Renal cortical epithelial cell (primary cell): ENCODE measurements around the gene ZDHHC11B. TPM values are rescaled to one million over a fixed set of nuclear protein-coding genes. Genes with fewer than 3 reads are reported as not detected.
"Not testable (repeated sequence)": the region's sequence is repeated elsewhere in the genome, so short reads cannot be mapped to it uniquely, and the experiment has no call there.

Source experiments
- DNase-seq: peaks from one replicate; pipeline ENCODE4 v3.0.0-alpha.2; 2011; ENCODE audit warnings: low read depth
- total RNA-seq: library from RNA; depleted of rRNA; stranded (reverse); fragments of >200 nt; gene quantifications from 2 replicates; pipeline ENCODE4 v1.2.3, GENCODE V29; 2014

Gene ZDHHC11B
- total RNA-seq, 1 donor from 2014 or later: not detected

DNA sequence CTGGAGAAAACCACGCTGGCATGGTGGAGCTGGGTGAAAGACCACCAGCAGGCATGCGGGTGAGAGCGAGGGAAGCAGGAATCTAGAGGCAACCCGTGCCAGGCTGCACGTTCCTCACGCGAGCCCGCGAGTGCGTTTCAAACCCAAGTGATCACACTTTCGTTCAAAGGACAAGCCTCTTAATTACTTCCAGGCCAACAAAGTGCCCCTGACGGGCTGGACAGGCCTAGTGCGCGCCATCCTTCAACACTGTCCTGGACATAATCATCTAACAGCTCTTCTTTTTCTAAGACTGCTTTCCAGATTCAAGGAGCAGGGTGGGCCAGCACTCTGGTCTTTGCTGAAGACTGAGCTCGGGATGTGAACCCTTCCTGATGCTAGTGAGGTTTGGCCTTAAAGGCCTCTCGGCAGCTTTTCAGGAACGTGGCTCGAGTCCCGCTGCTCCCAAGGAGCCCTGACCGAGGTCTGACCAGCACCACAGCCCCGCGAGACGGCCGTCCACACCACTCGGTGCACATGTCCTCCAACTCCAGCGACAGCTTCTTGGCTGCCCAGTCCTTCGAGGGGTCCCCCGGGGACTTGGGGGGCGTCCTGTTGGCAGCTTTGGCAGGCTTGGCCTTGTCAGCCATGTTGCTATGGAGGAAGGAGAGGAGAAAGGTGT is 14.9 kb downstream of the ZDHHC11B start:
- DNase-seq: not testable (repeated sequence)

DNA sequence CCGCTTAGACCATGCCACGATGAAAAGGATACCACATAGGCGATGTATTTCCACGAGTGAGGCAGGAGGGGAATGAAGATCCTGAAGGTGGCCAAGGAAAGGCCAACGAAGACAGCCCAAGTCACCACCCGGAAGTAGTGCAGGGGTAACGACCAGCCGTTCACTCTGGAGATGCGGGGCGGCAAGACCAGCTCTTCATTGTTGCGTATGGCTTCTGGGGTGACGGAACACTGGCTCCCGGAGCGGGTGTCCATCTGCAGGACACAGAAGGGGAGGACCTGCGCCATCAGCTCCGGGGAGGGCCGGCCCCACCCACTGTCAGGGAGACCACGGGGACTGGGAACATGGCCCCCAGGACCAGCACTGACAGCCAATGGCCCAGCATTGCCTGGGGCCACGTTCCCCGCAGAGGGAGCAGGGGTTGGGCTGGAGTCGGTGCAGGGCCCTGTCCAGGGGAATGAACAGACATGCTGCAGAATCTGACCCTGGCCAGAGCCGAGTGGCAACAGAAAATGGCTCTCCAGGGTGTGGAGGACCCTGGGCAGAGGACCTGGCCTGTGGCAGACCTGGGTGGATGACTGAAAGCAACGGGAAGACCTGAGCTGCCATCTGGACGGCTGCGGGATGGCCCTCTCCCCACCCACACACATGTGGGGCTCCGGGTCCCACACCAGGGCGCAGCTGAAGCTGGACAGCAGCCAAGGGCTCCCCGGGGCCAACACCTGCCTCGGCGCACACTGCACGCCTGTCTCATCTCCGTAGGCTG is 17.7 kb downstream of the ZDHHC11B start:
- no peak for DNase-seq

- DNase-seq: no peak
Observed at GRCh38 chr5:765948-766631, 18.4 kb downstream of the ZDHHC11B start.

GRCh38 chr5:763998-764781 is 20.3 kb downstream of the ZDHHC11B start:
- DNase-seq: no peak

DNA sequence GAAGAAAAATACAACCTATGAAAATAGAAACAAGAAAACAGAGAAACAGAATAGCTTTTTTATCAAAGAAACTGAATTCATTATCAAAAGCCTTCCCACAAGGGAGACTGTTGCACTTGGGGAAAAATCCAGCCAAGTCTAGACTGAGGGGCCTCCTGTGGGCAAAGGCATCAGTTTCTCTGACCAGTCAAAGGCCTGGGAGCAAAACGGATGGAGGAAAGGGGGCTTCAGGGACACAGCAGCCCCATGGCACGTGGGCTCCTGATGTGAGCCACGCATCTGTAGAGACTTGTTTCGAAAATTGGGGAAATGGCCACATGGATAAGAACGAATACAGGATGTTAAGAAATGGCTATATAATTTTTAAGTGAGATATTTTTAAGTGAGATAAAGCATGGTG is 21.1 kb downstream of the ZDHHC11B start:
- no peak for DNase-seq

DNA sequence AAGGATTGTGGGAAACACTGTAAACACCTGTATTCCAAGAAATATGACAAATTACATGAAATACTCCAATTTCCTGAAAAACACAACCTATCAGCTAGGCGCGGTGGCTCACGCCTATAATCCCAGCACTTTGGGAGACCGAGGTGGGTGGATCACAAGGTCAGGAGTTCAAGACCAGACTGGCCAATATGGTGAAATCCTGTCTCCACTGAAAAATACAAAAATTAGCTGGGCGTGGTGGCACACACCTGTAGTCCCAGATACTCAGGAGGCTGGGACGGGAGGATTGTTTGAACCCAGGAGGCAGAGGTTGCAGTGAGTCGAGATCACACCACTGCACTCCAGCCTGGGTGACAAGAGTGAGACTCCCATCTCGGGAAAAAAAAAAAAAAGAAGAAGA is 21.5 kb downstream of the ZDHHC11B start:
- DNase-seq: not testable (repeated sequence)

GRCh38 chr5:761854-762710 is 22.4 kb downstream of the ZDHHC11B start:
- no peak for DNase-seq

DNA sequence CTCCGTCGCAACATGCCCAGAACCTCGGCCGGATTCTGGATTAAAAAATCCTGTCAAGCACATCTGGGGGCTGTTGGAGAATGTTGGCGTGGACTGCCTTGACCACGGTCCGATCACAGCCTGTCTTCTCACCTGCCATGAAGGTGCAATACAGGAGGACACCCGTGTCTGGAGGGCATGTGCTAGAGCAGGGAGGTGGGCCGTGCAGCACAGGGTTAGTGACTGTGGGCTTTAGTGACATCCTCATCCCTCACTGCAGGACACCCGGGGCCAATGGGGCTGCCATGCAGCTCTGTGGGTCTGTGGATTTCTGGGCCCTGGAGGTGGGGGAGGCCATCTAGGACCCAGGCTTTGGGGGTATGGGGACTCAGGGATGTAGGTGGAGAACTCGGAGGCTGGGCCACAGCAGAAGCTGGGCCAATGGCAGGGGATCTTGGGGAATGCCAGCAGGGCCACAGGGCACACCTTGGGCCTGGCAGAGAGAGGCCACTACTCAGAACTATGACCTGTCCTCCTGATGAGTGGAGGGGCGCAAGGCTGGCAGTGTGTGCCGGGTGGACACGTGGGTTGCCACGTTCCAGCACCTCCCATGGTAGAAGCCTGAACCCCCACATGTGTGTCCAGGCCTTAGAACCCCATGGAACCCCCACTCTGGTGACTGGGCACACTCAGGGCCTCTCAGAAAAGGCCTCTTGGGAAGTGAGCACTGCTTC is 23.3 kb downstream of the ZDHHC11B start:
- no peak for DNase-seq

DNA sequence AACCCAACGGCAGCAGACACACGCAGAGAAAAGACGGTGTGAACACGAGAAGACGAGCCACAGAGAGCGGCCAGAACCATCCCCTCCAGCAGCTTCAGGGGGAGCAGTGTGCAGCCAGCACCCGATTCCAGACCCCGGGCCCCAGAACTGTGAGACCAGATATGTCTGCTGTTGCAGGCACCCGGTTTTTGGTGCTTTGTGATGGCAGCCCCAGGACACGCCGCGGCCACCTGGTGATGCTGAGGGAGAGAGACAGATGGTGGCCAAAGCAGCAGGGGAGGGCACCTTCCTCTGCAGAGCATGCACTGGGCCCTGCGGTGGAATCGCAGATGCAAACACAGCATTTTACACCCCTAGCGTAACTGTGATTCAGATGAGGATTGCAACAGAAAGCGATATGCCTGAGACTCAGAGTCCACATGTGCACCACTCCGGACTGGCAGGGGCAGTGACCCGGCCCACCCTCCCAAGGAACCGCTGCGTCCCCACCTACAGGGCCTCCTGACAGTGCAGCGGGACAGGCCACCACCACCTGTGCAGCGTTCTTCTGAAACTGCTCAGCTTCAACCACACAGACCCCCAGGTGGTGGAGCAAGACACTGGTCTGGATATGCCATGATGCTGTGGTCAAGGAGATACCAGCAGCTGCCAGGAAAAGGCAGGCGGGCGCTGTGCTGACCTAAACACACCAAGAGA is 24.0 kb downstream of the ZDHHC11B start:
- no peak for DNase-seq

- DNase-seq: no peak
Observed at GRCh38 chr5:759781-760362, 24.7 kb downstream of the ZDHHC11B start.

GRCh38 chr5:759111-759751 is 25.3 kb downstream of the ZDHHC11B start:
- DNase-seq: no peak

DNA sequence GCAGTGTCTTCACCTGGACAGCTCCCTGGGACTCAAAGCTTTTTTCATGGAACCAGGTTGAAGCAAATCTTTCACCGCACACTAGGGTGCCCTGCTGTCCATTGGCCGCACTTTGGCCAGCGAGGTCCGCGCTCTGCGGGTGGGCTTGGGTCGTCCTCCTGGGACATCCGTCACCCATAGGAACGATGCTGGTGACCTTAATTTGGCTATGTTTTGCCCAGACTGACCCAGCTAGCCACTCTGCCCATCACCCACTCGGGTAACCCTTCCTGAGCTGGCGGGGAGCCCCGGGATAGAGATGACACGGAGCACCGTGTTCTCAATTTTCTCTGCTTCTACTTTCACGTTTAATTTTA is 25.9 kb downstream of the ZDHHC11B start:
- DNase-seq: no peak

DNA sequence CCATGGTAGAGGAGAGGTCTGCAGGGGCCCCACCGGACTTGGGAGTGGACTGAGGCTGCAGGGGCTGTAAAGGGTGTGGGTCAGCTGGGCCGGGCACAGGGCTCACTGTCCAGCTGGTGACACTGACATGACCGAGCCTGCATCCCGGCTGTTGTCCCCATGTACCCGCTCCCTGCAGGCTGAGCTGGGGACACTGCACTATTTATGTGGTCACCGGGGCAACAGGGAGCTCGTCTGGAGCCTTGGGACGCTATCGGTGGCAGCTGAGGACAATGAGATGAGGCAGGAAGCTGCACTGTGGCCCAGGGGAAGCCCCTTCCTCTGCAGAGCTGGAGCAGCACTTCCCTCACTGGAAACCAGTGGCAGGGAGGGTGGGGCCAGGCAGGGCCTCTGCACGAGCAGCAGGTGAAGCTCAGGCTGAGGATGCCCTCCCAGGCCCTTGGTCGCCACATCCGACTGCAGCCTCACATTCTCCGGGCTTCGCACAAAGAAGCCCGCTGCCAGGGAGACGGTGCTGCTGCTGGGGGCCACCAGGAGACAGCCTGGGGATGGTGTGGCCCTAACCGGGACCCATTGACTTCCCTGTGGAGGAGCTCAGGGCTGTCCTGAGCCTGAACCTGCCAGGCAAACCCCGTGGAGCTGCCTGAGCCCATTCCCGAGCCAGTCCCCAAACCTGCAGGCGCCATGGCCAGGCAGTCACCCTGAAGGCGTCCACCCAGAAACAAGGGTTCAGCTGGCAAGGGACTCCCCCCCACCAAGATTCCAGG is 26.4 kb downstream of the ZDHHC11B start:
- no peak for DNase-seq

GRCh38 chr5:757346-757930 is 27.1 kb downstream of the ZDHHC11B start:
- DNase-seq: no peak

- no peak for DNase-seq
Observed at GRCh38 chr5:756865-757345, 27.6 kb downstream of the ZDHHC11B start.

GRCh38 chr5:756171-756570 is 28.4 kb downstream of the ZDHHC11B start:
- DNase-seq: no peak

- DNase-seq: not testable (repeated sequence)
Observed at GRCh38 chr5:754143-754632, 30.3 kb downstream of the ZDHHC11B start.
